Panc1 (cell line): Measurements from ENCODE around the gene ZNF33B. TPM values are rescaled to one million over a fixed set of nuclear protein-coding genes. Genes with fewer than 3 reads are reported as not detected.

Source experiments
- ATAC-seq: fragments of 200-7000 bp; cut with Tn5 transposase; 2 replicates; pipeline ENCODE4 v1.9.1; 2020; ENCODE audit warnings: mild to moderate bottlenecking, moderate library complexity
- BruUV-seq: library from RNA; stranded (reverse); fragments of 400-500 nt; replicated peaks from 2 replicates; lab custom pipeline; 2021; lab: Mats Ljungman, UMichigan
- CTCF ChIA-PET: fragments of 300-600 bp; sonication (Branson Sonifier 250); formaldehyde crosslinking; loops from one replicate; lab custom pipeline; 2022; ENCODE audit warnings: antibody characterized with exemption; lab: Charles Lee
- POLR2A ChIA-PET: fragments of 300-600 bp; sonication (Branson Sonifier 250); formaldehyde crosslinking; loops from one replicate; lab custom pipeline; 2022; ENCODE audit warnings: antibody characterized with exemption; lab: Charles Lee
- DNase-seq: peaks from one replicate; pipeline ENCODE4 v3.0.0-alpha.2; 2010; ENCODE audit warnings: low read depth, low spot score
- H3K27ac ChIP-seq: 2 replicates; pipeline ENCODE4 v1.5.1; 2011; ENCODE audit warnings: mild to moderate bottlenecking, low read length, inconsistent platforms
- H3K27me3 ChIP-seq: fragments of 200-500 bp; sonication (Bioruptor generic); 2 replicates; pipeline ENCODE4 v1.6.0; 2014; ENCODE audit warnings: low read length, inconsistent platforms; ENCODE audit not compliant: control insufficient read depth, insufficient read depth
- H3K36me3 ChIP-seq: fragments of 200-500 bp; sonication (Bioruptor generic); 2 replicates; pipeline ENCODE4 v1.5.1; 2014; ENCODE audit warnings: inconsistent platforms, mild to moderate bottlenecking, low read length, moderate library complexity; ENCODE audit not compliant: control insufficient read depth, insufficient read depth
- H3K4me1 ChIP-seq: 2 replicates; pipeline ENCODE4 v1.5.1; 2011; ENCODE audit warnings: inconsistent platforms, mild to moderate bottlenecking, low read length, moderate library complexity; ENCODE audit not compliant: control insufficient read depth, insufficient read depth
- H3K4me3 ChIP-seq, 2 experiments: 2 replicates each; pipeline ENCODE4 v1.5.1; 2011 to 2012; ENCODE audit warnings: low read depth in 2 of 2, low read length in 2 of 2, mild to moderate bottlenecking in 2 of 2, inconsistent platforms in 1 of 2, moderate library complexity in 1 of 2
- H3K9me3 ChIP-seq: fragments of 200-500 bp; sonication (Bioruptor generic); 2 replicates; pipeline ENCODE4 v1.5.1; 2014; ENCODE audit warnings: low read depth, mild to moderate bottlenecking, inconsistent platforms, low read length, moderate library complexity; ENCODE audit not compliant: control insufficient read depth, insufficient read depth
- POLR2AphosphoS5 ChIP-seq: IDR thresholded peaks from 2 replicates; pipeline ENCODE4 v1.6.1; 2012; ENCODE audit warnings: mild to moderate bottlenecking, low read depth, low read length, moderate library complexity
- SIN3A ChIP-seq: IDR thresholded peaks from 2 replicates; pipeline ENCODE4 v1.6.1; 2012; ENCODE audit warnings: low read depth, mild to moderate bottlenecking, low read length, moderate library complexity, borderline replicate concordance; ENCODE audit not compliant: insufficient read depth
- TCF7L2 ChIP-seq: IDR thresholded peaks from 2 replicates; pipeline ENCODE4 v1.6.1; 2011; ENCODE audit warnings: mild to moderate bottlenecking, low read depth, low read length, inconsistent platforms
- in situ Hi-C: cut with HindIII; loops from 2 replicates; pipeline ENCODE4 v1.10.0; 2016; ENCODE audit warnings: low sequenced_read_pairs, low pct_unique_long_range_greater_than_20kb
- intact Hi-C: fragments of 100-400 bp; cut with micrococcal nuclease; formaldehyde crosslinking; loops from one replicate; pipeline ENCODE4 v1.10.0; 2022; ENCODE audit not compliant: unreplicated experiment
- total RNA-seq: library from RNA; stranded (reverse); gene quantifications from one replicate; pipeline ENCODE4 v1.2.1, GENCODE V29; 2021; ENCODE audit not compliant: unreplicated experiment
- TF ChIP-seq, protein P1 (sequence below), 2 experiments: IDR thresholded peaks; 2 replicates each; pipeline ENCODE4 v1.6.1; 2011 to 2012; ENCODE audit warnings: low read depth in 2 of 2, control low read depth in 1 of 2, low read length in 1 of 2, mild to moderate bottlenecking in 1 of 2, moderate library complexity in 1 of 2; ENCODE audit not compliant: insufficient read depth in 1 of 2
- TF ChIP-seq, protein P2 (sequence below): fragments of 450-650 bp; IDR thresholded peaks from 2 replicates; pipeline ENCODE4 v1.5.1; 2017; ENCODE audit warnings: mild to moderate bottlenecking

Gene ZNF33B
- total RNA-seq, 1 experiment from 2014 or later, result 25.1 TPM

DNA sequence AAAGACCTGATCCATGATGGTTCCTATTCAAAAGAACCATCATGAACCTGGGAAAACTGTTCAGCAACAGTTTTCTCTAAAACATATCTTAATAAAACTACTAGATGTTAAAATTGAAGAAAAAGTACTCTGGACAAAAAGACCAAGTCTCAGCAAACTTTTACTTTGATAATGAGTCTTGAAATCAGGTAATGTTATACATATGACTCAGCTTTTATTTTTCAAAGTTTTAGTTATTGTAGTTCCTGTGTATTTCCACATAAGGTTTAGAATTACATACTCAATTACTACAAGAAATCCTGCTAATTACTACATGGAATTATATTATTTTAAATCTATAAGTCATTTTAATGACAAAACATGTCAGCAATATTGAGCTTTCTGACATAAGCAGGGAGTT lies 42.2 kb downstream of the ZNF33B start:
- ATAC-seq (no peak), DNase-seq (no peak)
- Histone ChIP-seq H3K9me3 (peaks cover 89% of the 10 kb centered on the region), H3K4me3 (no peak overlapping the region), H3K36me3 (peaks cover 4% of the 10 kb centered on the region; the same call in 1 of the 2 replicates), H3K27me3 (no peaks in the 10 kb centered on the region), H3K27ac (no peak overlapping the region), H3K4me1 (no peaks in the 10 kb centered on the region)
- ChIA-PET CTCF (no interaction called here), POLR2A (no interaction called here)
- intact Hi-C loops, result no loop called here
- TF ChIP-seq, protein P1, sequence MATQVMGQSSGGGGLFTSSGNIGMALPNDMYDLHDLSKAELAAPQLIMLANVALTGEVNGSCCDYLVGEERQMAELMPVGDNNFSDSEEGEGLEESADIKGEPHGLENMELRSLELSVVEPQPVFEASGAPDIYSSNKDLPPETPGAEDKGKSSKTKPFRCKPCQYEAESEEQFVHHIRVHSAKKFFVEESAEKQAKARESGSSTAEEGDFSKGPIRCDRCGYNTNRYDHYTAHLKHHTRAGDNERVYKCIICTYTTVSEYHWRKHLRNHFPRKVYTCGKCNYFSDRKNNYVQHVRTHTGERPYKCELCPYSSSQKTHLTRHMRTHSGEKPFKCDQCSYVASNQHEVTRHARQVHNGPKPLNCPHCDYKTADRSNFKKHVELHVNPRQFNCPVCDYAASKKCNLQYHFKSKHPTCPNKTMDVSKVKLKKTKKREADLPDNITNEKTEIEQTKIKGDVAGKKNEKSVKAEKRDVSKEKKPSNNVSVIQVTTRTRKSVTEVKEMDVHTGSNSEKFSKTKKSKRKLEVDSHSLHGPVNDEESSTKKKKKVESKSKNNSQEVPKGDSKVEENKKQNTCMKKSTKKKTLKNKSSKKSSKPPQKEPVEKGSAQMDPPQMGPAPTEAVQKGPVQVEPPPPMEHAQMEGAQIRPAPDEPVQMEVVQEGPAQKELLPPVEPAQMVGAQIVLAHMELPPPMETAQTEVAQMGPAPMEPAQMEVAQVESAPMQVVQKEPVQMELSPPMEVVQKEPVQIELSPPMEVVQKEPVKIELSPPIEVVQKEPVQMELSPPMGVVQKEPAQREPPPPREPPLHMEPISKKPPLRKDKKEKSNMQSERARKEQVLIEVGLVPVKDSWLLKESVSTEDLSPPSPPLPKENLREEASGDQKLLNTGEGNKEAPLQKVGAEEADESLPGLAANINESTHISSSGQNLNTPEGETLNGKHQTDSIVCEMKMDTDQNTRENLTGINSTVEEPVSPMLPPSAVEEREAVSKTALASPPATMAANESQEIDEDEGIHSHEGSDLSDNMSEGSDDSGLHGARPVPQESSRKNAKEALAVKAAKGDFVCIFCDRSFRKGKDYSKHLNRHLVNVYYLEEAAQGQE (IDR thresholded peaks at IDR 0.05; ENCODE audit: insufficient read depth in 1 of 2, low read depth in 2 of 2, low read length in 1 of 2), result no peak
- TF ChIP-seq SIN3A (no peak), TCF7L2 (no peak), POLR2AphosphoS5 (no peak)
- TF ChIP-seq, protein P2, sequence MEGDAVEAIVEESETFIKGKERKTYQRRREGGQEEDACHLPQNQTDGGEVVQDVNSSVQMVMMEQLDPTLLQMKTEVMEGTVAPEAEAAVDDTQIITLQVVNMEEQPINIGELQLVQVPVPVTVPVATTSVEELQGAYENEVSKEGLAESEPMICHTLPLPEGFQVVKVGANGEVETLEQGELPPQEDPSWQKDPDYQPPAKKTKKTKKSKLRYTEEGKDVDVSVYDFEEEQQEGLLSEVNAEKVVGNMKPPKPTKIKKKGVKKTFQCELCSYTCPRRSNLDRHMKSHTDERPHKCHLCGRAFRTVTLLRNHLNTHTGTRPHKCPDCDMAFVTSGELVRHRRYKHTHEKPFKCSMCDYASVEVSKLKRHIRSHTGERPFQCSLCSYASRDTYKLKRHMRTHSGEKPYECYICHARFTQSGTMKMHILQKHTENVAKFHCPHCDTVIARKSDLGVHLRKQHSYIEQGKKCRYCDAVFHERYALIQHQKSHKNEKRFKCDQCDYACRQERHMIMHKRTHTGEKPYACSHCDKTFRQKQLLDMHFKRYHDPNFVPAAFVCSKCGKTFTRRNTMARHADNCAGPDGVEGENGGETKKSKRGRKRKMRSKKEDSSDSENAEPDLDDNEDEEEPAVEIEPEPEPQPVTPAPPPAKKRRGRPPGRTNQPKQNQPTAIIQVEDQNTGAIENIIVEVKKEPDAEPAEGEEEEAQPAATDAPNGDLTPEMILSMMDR, result no peak
- in situ Hi-C loops, result no loop called here
- no TSS peak for BruUV-seq

DNA sequence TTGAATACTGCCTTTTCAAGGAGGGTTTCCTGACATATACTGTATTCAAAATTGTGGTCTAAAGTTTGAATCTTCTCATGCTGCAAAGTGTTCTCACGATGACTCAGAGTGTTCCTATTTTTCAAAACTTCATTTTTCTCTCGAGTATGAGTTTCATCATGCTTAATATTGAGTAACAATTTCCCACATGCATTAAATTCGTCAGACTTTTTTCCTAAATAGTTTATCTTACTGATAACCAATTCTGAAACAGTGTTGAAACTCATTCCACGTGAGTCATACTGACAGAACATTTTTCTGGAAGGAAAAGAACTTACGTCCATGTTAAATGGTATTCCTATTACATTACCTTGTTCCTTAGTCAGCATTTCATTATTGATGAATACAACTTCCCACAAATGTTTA lies 44.1 kb downstream of the ZNF33B start:
- TF ChIP-seq SIN3A (no peak), POLR2AphosphoS5 (no peak), TCF7L2 (no peak)
- TF ChIP-seq, protein P1 (IDR thresholded peaks at IDR 0.05; ENCODE audit: insufficient read depth in 1 of 2, low read depth in 2 of 2, low read length in 1 of 2), result no peak
- TF ChIP-seq, protein P2, result no peak
- ATAC-seq (no peak), DNase-seq (no peak)
- in situ Hi-C loops (no loop called here), intact Hi-C loops (no loop called here)
- POLR2A ChIA-PET, result no interaction called here
- Histone ChIP-seq H3K4me3 (no peak overlapping the region), H3K36me3 (peaks cover 4% of the 10 kb centered on the region; the same call in 1 of the 2 replicates), H3K4me1 (no peaks in the 10 kb centered on the region), H3K9me3 (peaks cover 78% of the 10 kb centered on the region), H3K27ac (no peak overlapping the region), H3K27me3 (no peaks in the 10 kb centered on the region)
- no TSS peak for BruUV-seq
- CTCF ChIA-PET, result no interaction called here
